H1 (cell line): ENCODE measurements around the gene PTPRCAP. TPM values are rescaled to one million over a fixed set of nuclear protein-coding genes. Genes with fewer than 3 reads are reported as not detected.
A peak's percentile ranks its signal among the peaks of the same experiment; 100 is the strongest.

ENCODE experiments used
- CTCF ChIA-PET: fragments of 300-600 bp; sonication (Branson Sonifier 250); formaldehyde crosslinking; loops from one replicate; lab custom pipeline; 2021; ENCODE audit not compliant: partially characterized antibody; lab: Charles Lee
- POLR2A ChIA-PET: fragments of 300-600 bp; sonication (Branson Sonifier 250); formaldehyde crosslinking; loops from one replicate; lab custom pipeline; 2021; ENCODE audit warnings: inconsistent platforms; ENCODE audit not compliant: partially characterized antibody; lab: Charles Lee
- DNase-seq, 2 experiments: peaks; one replicate each; pipeline versions ENCODE4 v3.0.0 to v3.0.0-alpha.2; 2010 to 2022; ENCODE audit warnings: low spot score in 2 of 2, low read depth in 1 of 2, mixed read lengths in 1 of 2
- FAIRE-seq: peaks from 2 replicates; lab custom pipeline; 2011; peaks lifted over from hg19 to GRCh38; lab: Jason Lieb, UNC
- H2AFZ ChIP-seq: 2 replicates; pipeline ENCODE4 v1.8.1; 2012; ENCODE audit warnings: low read length, inconsistent platforms
- H2AK5ac ChIP-seq: 2 replicates; pipeline ENCODE4 v1.6.1; 2013; ENCODE audit warnings: low read depth, low read length
- H2BK120ac ChIP-seq: replicated peaks from 2 replicates; pipeline ENCODE3; 2013; ENCODE audit warnings: low read depth, low read length, inconsistent platforms
- H2BK12ac ChIP-seq: 2 replicates; pipeline ENCODE4 v1.6.1; 2013; ENCODE audit warnings: low read depth, low read length
- H2BK15ac ChIP-seq: 2 replicates; pipeline ENCODE4 v1.6.1; 2013; ENCODE audit warnings: low read length
- H2BK20ac ChIP-seq: 2 replicates; pipeline ENCODE4 v1.6.1; 2013; ENCODE audit warnings: low read length
- H2BK5ac ChIP-seq: 2 replicates; pipeline ENCODE4 v1.6.1; 2013; ENCODE audit warnings: low read depth, low read length
- H3K14ac ChIP-seq: 2 replicates; pipeline ENCODE4 v1.6.1; 2013; ENCODE audit warnings: inconsistent platforms; ENCODE audit not compliant: insufficient read length
- H3K18ac ChIP-seq: 2 replicates; pipeline ENCODE4 v1.6.1; 2013; ENCODE audit warnings: low read length; ENCODE audit errors: extremely low read depth
- H3K23ac ChIP-seq: 2 replicates; pipeline ENCODE4 v1.6.1; 2013; ENCODE audit warnings: inconsistent platforms; ENCODE audit not compliant: insufficient read length
- H3K23me2 ChIP-seq: 2 replicates; pipeline ENCODE4 v1.6.1; 2013; ENCODE audit warnings: low read depth, low read length
- H3K27ac ChIP-seq: 2 replicates; pipeline ENCODE4 v1.6.1; 2011; ENCODE audit warnings: low read depth, low read length, inconsistent platforms
- H3K27me3 ChIP-seq, 4 experiments: replicated peaks in 1 of 4; 1 replicate in 1 of 4; 2 replicates in 3 of 4; pipeline versions ENCODE4 v1.6.1 to v1.8.1; 2011 to 2013; ENCODE audit warnings: low read length in 3 of 4, mild to moderate bottlenecking in 3 of 4, inconsistent platforms in 2 of 4, mixed read lengths in 2 of 4, moderate library complexity in 1 of 4; ENCODE audit not compliant: control insufficient read depth in 3 of 4, insufficient read depth in 3 of 4; ENCODE audit errors: extremely low read depth in 1 of 4
- H3K36me3 ChIP-seq, 4 experiments: 2 replicates each; pipeline versions ENCODE4 v1.6.1 to v1.8.1; 2011 to 2013; ENCODE audit warnings: mild to moderate bottlenecking in 4 of 4, low read length in 3 of 4, moderate library complexity in 2 of 4, control low read depth in 1 of 4, inconsistent platforms in 1 of 4; ENCODE audit not compliant: insufficient read depth in 4 of 4, control insufficient read depth in 2 of 4
- H3K4ac ChIP-seq: replicated peaks from 2 replicates; pipeline ENCODE3; 2013; ENCODE audit warnings: low read length, low read depth, mixed read lengths, inconsistent platforms; ENCODE audit not compliant: insufficient read length
- H3K4me1 ChIP-seq, 4 experiments: replicated peaks in 1 of 4; 1 replicate in 1 of 4; 2 replicates in 3 of 4; pipeline versions ENCODE4 v1.6.1 to v1.8.1; 2011 to 2013; ENCODE audit warnings: low read length in 3 of 4, inconsistent platforms in 2 of 4, mixed read lengths in 1 of 4; ENCODE audit not compliant: insufficient read depth in 4 of 4, control insufficient read depth in 3 of 4
- H3K4me2 ChIP-seq, 2 experiments: 2 replicates each; pipeline versions ENCODE4 v1.6.1 to v1.8.1; 2011 to 2013; ENCODE audit warnings: low read depth in 2 of 2, low read length in 2 of 2, control low read depth in 1 of 2, inconsistent platforms in 1 of 2, mild to moderate bottlenecking in 1 of 2; ENCODE audit not compliant: insufficient read depth in 1 of 2
- H3K4me3 ChIP-seq, 4 experiments: fragments of 200-600, 300-600 bp in 1 of 4; sonication (generic), shearing (Covaris generic), sonication (Bioruptor Twin) in 1 of 4; 2 replicates each; pipeline versions ENCODE4 v1.5.1 to v1.8.1; 2011 to 2016; ENCODE audit warnings: low read length in 4 of 4, low read depth in 3 of 4, control low read depth in 2 of 4, inconsistent platforms in 2 of 4, mild to moderate bottlenecking in 2 of 4, mixed read lengths in 1 of 4, moderate library complexity in 1 of 4; ENCODE audit not compliant: insufficient read depth in 2 of 4; ENCODE audit errors: extremely low read depth in 1 of 4
- H3K56ac ChIP-seq: replicated peaks from 2 replicates; pipeline ENCODE3; 2013; ENCODE audit warnings: low read depth, mild to moderate bottlenecking, mixed read lengths, low read length, inconsistent platforms; ENCODE audit not compliant: insufficient read length
- H3K79me1 ChIP-seq: 2 replicates; pipeline ENCODE4 v1.6.1; 2013; ENCODE audit warnings: low read depth, low read length, control low read depth
- H3K79me2 ChIP-seq, 2 experiments: 2 replicates each; pipeline versions ENCODE4 v1.6.1 to v1.8.1; 2012 to 2013; ENCODE audit warnings: low read length in 2 of 2, mild to moderate bottlenecking in 2 of 2, inconsistent platforms in 1 of 2; ENCODE audit not compliant: insufficient read depth in 2 of 2, control insufficient read depth in 1 of 2
- H3K9ac ChIP-seq, 4 experiments: replicated peaks in 1 of 4; 1 replicate in 1 of 4; 2 replicates in 3 of 4; pipeline versions ENCODE4 v1.6.1 to v1.8.1; 2011 to 2013; ENCODE audit warnings: low read depth in 3 of 4, low read length in 3 of 4, control low read depth in 2 of 4, mild to moderate bottlenecking in 2 of 4, moderate library complexity in 2 of 4, inconsistent platforms in 1 of 4; ENCODE audit errors: extremely low read depth in 1 of 4
- H3K9me3 ChIP-seq, 2 experiments: 2 replicates each; pipeline versions ENCODE4 v1.6.1 to v1.8.1; 2012 to 2013; ENCODE audit warnings: mild to moderate bottlenecking in 2 of 2, moderate library complexity in 2 of 2, control low read depth in 1 of 2, inconsistent platforms in 1 of 2, low read depth in 1 of 2, low read length in 1 of 2, mixed read lengths in 1 of 2; ENCODE audit not compliant: insufficient read depth in 2 of 2
- H4K20me1 ChIP-seq, 2 experiments: replicated peaks in 1 of 2; 2 replicates each; pipeline versions ENCODE3 to v1.8.1; 2011 to 2013; ENCODE audit warnings: inconsistent platforms in 2 of 2, low read length in 2 of 2, mild to moderate bottlenecking in 1 of 2; ENCODE audit not compliant: insufficient read depth in 2 of 2, control insufficient read depth in 1 of 2
- H4K5ac ChIP-seq: 2 replicates; pipeline ENCODE4 v1.6.1; 2013; ENCODE audit warnings: low read length, low read depth, mixed read lengths, inconsistent platforms; ENCODE audit not compliant: insufficient read length
- H4K8ac ChIP-seq: 2 replicates; pipeline ENCODE4 v1.8.0; 2013; ENCODE audit warnings: mild to moderate bottlenecking, moderate library complexity, low read length, inconsistent platforms; ENCODE audit not compliant: insufficient read depth; ENCODE audit errors: extremely low read depth
- H4K91ac ChIP-seq: replicated peaks from 2 replicates; pipeline ENCODE3; 2013; ENCODE audit warnings: low read length, mixed read lengths, inconsistent platforms; ENCODE audit not compliant: insufficient read length
- FOSL1 ChIP-seq: IDR thresholded peaks from 2 replicates; pipeline ENCODE4 v1.6.1; 2011; ENCODE audit warnings: mild to moderate bottlenecking, low read depth, low read length, moderate library complexity; ENCODE audit not compliant: insufficient read depth
- TEAD4 ChIP-seq: IDR thresholded peaks from 2 replicates; pipeline ENCODE4 v1.6.1; 2012; ENCODE audit warnings: low read depth, low read length, inconsistent platforms, mixed read lengths
- WGBS, 2 experiments: shearing (Covaris generic) in 1 of 2; methylation state at CpG; one replicate each; pipeline versions ENCODE4 v1.1.6 to v1.1.7; 2013 to 2015; ENCODE audit warnings: low lambda C conversion rate in 2 of 2, mixed read lengths in 2 of 2, inconsistent platforms in 1 of 2, low coverage in 1 of 2, missing lambda C conversion rate in 1 of 2; ENCODE audit not compliant: insufficient replicate concordance in 2 of 2, insufficient coverage in 1 of 2, insufficient read length in 1 of 2; ENCODE audit errors: extremely low coverage in 1 of 2, missing lambda C conversion rate in 1 of 2; 5-methylcytosine and 5-hydroxymethylcytosine counted together
- polyA plus RNA-seq, 7 experiments: library from polyadenylated mRNA; depleted of rRNA in 3 of 7; stranded (reverse) in 5 of 7; unstranded in 2 of 7; fragments of >200 nt in 5 of 7; fragments of 200-250 nt in 2 of 7; gene quantifications; 1 replicate in 5 of 7; 2 replicates in 1 of 7; 4 replicates in 1 of 7; pipeline versions ENCODE4 v1.2.1 to v1.2.3, GENCODE V29; 2011 to 2013; ENCODE audit warnings: missing spikeins in 2 of 7, mixed read lengths in 2 of 7
- total RNA-seq: library from RNA; stranded (reverse); fragmentation: NEBNext Ultra II Directional; extraction: Animal tissue kit (Norgen Biotek cat#: 25700); gene quantifications from 2 replicates; pipeline ENCODE4 v1.2.1, GENCODE V29; 2021

The PTPRCAP gene
- total and polyA plus RNA-seq, 2 of the 8 experiments (the other 6 are each of a cell fraction or from before 2014, with no cell fraction given) = 0.78 to 6.7 TPM

GRCh38 chr11:67451658-67451976 lies 14.1 kb upstream of the PTPRCAP start:
- H3K4ac ChIP-seq = no peak overlapping the region
- no peak overlapping the region for H4K5ac ChIP-seq
- ChIA-PET CTCF (interaction anchor here (1.0 to 2.1 kb wide), 6 partner anchors 9 to 50 kb away, joined by 3 to 8 read pairs (median 4); partner anchors contain the start of gene PPP1CA), POLR2A (interaction anchor here (1.4 to 2.2 kb wide), 6 partner anchors 9 to 24 kb away, joined by 3 to 15 read pairs (median 8); partner anchors contain the start of genes CORO1B, PTPRCAP and RPS6KB2)
- no peaks in the 10 kb centered on the region for H3K23me2 ChIP-seq
- H2BK5ac ChIP-seq = no peak overlapping the region
- no peak overlapping the region for H2AFZ ChIP-seq
- no peak overlapping the region for H3K4me2 ChIP-seq
- no peak overlapping the region for H4K8ac ChIP-seq
- no peaks in the 10 kb centered on the region for H3K79me1 ChIP-seq
- no peak overlapping the region for H3K18ac ChIP-seq
- no peak overlapping the region for H3K23ac ChIP-seq
- H3K27ac ChIP-seq = no peak overlapping the region
- DNase-seq (no peak), FAIRE-seq (no peak)
- no peak overlapping the region for H2BK120ac ChIP-seq
- TF ChIP-seq FOSL1 (no peak), TEAD4 (no peak)
- no peaks in the 10 kb centered on the region for H3K36me3 ChIP-seq
- H2BK20ac ChIP-seq = no peak overlapping the region
- H3K9ac ChIP-seq = no peak overlapping the region
- H3K4me3 ChIP-seq = no peak overlapping the region
- no peaks in the 10 kb centered on the region for H3K9me3 ChIP-seq
- H2BK15ac ChIP-seq = 0 out of 2 replicates have a peak overlapping the region, but pooled peaks have one; percentile 46
- H3K14ac ChIP-seq = no peak overlapping the region
- no peaks in the 10 kb centered on the region for H3K4me1 ChIP-seq
- H2AK5ac ChIP-seq = no peak overlapping the region
- no peaks in the 10 kb centered on the region for H4K20me1 ChIP-seq
- H3K79me2 ChIP-seq = no peaks in the 10 kb centered on the region
- H3K56ac ChIP-seq = no peak overlapping the region
- no peak overlapping the region for H4K91ac ChIP-seq
- WGBS, 2 experiments = 87% methylated on average over 14 of the region's 14 CpGs; no CpG with 5 or more reads in 1 of the 2 experiments
- H2BK12ac ChIP-seq = no peak overlapping the region
- H3K27me3 ChIP-seq = no peaks in the 10 kb centered on the region
